Panc1 (cell line): ENCODE data around the gene TEPSIN.

Experiments
- CTCF ChIP-seq: fragments of 450-650 bp; IDR thresholded peaks from 2 replicates; pipeline ENCODE4 v1.5.1; 2017; ENCODE audit warnings: mild to moderate bottlenecking
- REST ChIP-seq, 2 experiments: IDR thresholded peaks; 2 replicates each; pipeline ENCODE4 v1.6.1; 2011 to 2012; ENCODE audit warnings: low read depth in 2 of 2, control low read depth in 1 of 2, low read length in 1 of 2, mild to moderate bottlenecking in 1 of 2, moderate library complexity in 1 of 2; ENCODE audit not compliant: insufficient read depth in 1 of 2
- SIN3A ChIP-seq: IDR thresholded peaks from 2 replicates; pipeline ENCODE4 v1.6.1; 2012; ENCODE audit warnings: low read depth, mild to moderate bottlenecking, low read length, moderate library complexity, borderline replicate concordance; ENCODE audit not compliant: insufficient read depth

- TF ChIP-seq CTCF: no peak
- TF ChIP-seq REST (IDR thresholded peaks at IDR 0.05; ENCODE audit: insufficient read depth in 1 of 2, low read depth in 2 of 2, low read length in 1 of 2): no peak
- TF ChIP-seq SIN3A: no peak
Observed at GRCh38 chr17:81285894-81286293, 47.0 kb upstream of the TEPSIN start.
